Stimulated activated memory B cell treated with anti-CD40 and anti-IgM and Interleukin-4, amounts not matched to agents 10 μg/mL and 1 μg/mL and 100 μg/mL, for 72 hours (primary cell): Measurements from ENCODE around the gene MEPCE.

Source experiments
- ATAC-seq: fragments of 150-1000 bp; cut with Tn5 transposase; 2 replicates; pipeline ENCODE4 v1.10.0; 2021
- H3K27ac Mint-ChIP-seq: one replicate; pipeline ENCODE4 v1.8.0; 2022; ENCODE audit warnings: mild to moderate bottlenecking, mixed read lengths
- H3K27me3 Mint-ChIP-seq: one replicate; pipeline ENCODE4 v1.8.0; 2022; ENCODE audit warnings: mixed read lengths
- H3K36me3 Mint-ChIP-seq: one replicate; pipeline ENCODE4 v1.8.0; 2022; ENCODE audit warnings: mixed read lengths
- H3K4me1 Mint-ChIP-seq: one replicate; pipeline ENCODE4 v1.8.0; 2022; ENCODE audit warnings: mixed read lengths
- H3K4me3 Mint-ChIP-seq: one replicate; pipeline ENCODE4 v1.8.0; 2022; ENCODE audit warnings: mild to moderate bottlenecking, moderate library complexity, mixed read lengths
- H3K9me3 Mint-ChIP-seq: one replicate; pipeline ENCODE4 v1.8.0; 2022; ENCODE audit warnings: mixed read lengths

The MEPCE gene

GRCh38 chr7:100398239-100398638 is 31.4 kb upstream of the MEPCE start:
- peak overlapping the region; percentile 90 for H3K27ac Mint-ChIP-seq
- no peaks in the 10 kb centered on the region for H3K27me3 Mint-ChIP-seq
- no peaks in the 10 kb centered on the region for H3K9me3 Mint-ChIP-seq
- H3K4me1 Mint-ChIP-seq, result peaks cover 38% of the 10 kb centered on the region
- ATAC-seq, result no peak
- H3K4me3 Mint-ChIP-seq, result no peak overlapping the region
- no peaks in the 10 kb centered on the region for H3K36me3 Mint-ChIP-seq

DNA sequence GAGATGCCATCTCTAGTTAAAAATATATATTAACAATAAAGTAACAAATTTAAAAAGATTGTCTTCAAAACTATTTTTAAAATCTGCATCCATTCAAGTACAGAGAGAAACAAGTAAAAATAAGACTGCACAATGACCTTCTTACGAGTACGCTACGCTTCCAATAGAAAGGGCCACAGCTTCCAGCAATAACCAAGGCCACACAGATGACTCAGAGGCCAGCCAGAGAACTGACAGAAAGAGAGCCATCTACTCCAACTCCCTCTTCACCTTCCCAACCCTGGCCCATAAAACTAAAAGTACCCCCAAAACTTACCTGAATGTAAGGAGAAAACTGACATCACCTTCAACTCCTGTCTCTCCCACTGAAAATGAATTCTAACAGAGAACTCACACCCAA is 29.6 kb upstream of the MEPCE start:
- no peaks in the 10 kb centered on the region for H3K27me3 Mint-ChIP-seq
- no peaks in the 10 kb centered on the region for H3K9me3 Mint-ChIP-seq
- H3K4me1 Mint-ChIP-seq, result peaks cover 28% of the 10 kb centered on the region
- H3K36me3 Mint-ChIP-seq, result no peaks in the 10 kb centered on the region
- H3K4me3 Mint-ChIP-seq, result no peak overlapping the region
- no peak overlapping the region for H3K27ac Mint-ChIP-seq
- ATAC-seq, result no peak

- peaks cover 28% of the 10 kb centered on the region for H3K4me1 Mint-ChIP-seq
- no peak overlapping the region for H3K4me3 Mint-ChIP-seq
- no peaks in the 10 kb centered on the region for H3K9me3 Mint-ChIP-seq
- ATAC-seq, result no peak
- no peak overlapping the region for H3K27ac Mint-ChIP-seq
- no peaks in the 10 kb centered on the region for H3K27me3 Mint-ChIP-seq
- H3K36me3 Mint-ChIP-seq, result no peaks in the 10 kb centered on the region
These were observed 29.0 kb upstream of the MEPCE start for GRCh38 chr7:100400656-100401055.

- H3K27me3 Mint-ChIP-seq, result no peaks in the 10 kb centered on the region
- H3K4me1 Mint-ChIP-seq, result peaks cover 21% of the 10 kb centered on the region
- H3K27ac Mint-ChIP-seq, result peak overlapping the region; percentile 13
- H3K36me3 Mint-ChIP-seq, result no peaks in the 10 kb centered on the region
- H3K4me3 Mint-ChIP-seq, result no peak overlapping the region
- no peaks in the 10 kb centered on the region for H3K9me3 Mint-ChIP-seq
- no peak for ATAC-seq
These were observed 27.8 kb upstream of the MEPCE start for GRCh38 chr7:100401811-100402210.

DNA sequence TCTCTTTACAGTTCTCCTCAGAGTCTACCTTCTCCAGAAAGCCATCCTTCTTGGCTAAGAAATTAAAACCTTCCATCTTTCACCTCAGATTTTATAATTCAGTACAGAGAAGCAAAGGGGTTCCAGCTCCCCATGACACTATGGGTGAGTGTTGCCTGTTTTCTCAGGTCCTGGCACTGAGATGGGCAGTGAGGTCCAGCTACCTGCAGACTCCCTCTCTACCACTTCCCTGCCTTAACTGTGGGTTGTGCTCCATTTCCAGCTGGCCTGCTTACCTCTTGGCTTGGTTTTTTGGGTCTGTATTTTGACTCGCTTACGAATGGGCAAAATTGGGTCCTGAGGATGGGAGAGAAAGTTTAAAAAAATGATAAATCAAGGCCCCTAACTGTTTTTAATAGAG is 27.4 kb upstream of the MEPCE start:
- peak overlapping the region; percentile 13 for H3K27ac Mint-ChIP-seq
- no peaks in the 10 kb centered on the region for H3K36me3 Mint-ChIP-seq
- peaks cover 16% of the 10 kb centered on the region for H3K4me1 Mint-ChIP-seq
- H3K4me3 Mint-ChIP-seq, result no peak overlapping the region
- no peaks in the 10 kb centered on the region for H3K9me3 Mint-ChIP-seq
- ATAC-seq, result no peak
- H3K27me3 Mint-ChIP-seq, result no peaks in the 10 kb centered on the region

- ATAC-seq, result no peak
- H3K4me1 Mint-ChIP-seq, result no peaks in the 10 kb centered on the region
- H3K9me3 Mint-ChIP-seq, result no peaks in the 10 kb centered on the region
- no peaks in the 10 kb centered on the region for H3K27me3 Mint-ChIP-seq
- H3K36me3 Mint-ChIP-seq, result no peaks in the 10 kb centered on the region
- no peak overlapping the region for H3K4me3 Mint-ChIP-seq
- H3K27ac Mint-ChIP-seq, result no peak overlapping the region
These were observed 22.9 kb upstream of the MEPCE start for GRCh38 chr7:100406767-100407166.

- ATAC-seq, result peak; percentile 83
- Mint-ChIP-seq H3K4me3 (no peak overlapping the region), H3K27ac (no peak overlapping the region), H3K36me3 (no peaks in the 10 kb centered on the region), H3K4me1 (peaks cover 5% of the 10 kb centered on the region), H3K9me3 (no peaks in the 10 kb centered on the region), H3K27me3 (no peaks in the 10 kb centered on the region)
These were observed 22.1 kb upstream of the MEPCE start for GRCh38 chr7:100407285-100408180.

- no peak for ATAC-seq
- H3K4me1 Mint-ChIP-seq, result peaks cover 20% of the 10 kb centered on the region
- no peaks in the 10 kb centered on the region for H3K9me3 Mint-ChIP-seq
- H3K27me3 Mint-ChIP-seq, result no peaks in the 10 kb centered on the region
- H3K27ac Mint-ChIP-seq, result no peak overlapping the region
- no peak overlapping the region for H3K4me3 Mint-ChIP-seq
- H3K36me3 Mint-ChIP-seq, result peaks cover 10% of the 10 kb centered on the region
These were observed 18.5 kb upstream of the MEPCE start for GRCh38 chr7:100411101-100411500.

DNA sequence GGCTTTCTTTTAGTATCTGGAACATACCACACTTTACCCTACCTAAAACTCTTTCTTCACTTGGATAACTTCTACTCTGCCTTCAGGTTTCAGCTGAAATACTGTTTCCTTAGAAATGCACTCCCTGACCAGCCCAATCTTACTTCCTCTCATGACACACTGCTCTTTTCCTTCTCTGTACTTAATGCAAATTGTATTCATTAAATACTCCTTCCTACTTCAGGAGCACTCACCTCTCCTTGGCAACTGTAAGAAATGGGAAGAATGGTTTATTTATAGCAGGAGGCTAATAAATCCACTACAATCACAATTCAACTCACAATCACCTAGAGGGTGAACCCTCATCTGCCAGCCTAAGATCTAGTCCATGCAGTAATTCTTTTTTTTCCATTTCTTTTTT is 16.3 kb upstream of the MEPCE start:
- peak overlapping the region; percentile 79 for H3K27ac Mint-ChIP-seq
- H3K36me3 Mint-ChIP-seq, result peaks cover 10% of the 10 kb centered on the region
- H3K27me3 Mint-ChIP-seq, result no peaks in the 10 kb centered on the region
- peak overlapping the region; percentile 46 for H3K4me3 Mint-ChIP-seq
- ATAC-seq, result peak; percentile 72
- H3K4me1 Mint-ChIP-seq, result peaks cover 20% of the 10 kb centered on the region
- H3K9me3 Mint-ChIP-seq, result no peaks in the 10 kb centered on the region

GRCh38 chr7:100413889-100414288 is 15.7 kb upstream of the MEPCE start:
- no peak for ATAC-seq

GRCh38 chr7:100415448-100415847 is 14.2 kb upstream of the MEPCE start:
- Mint-ChIP-seq H3K4me3 (no peak overlapping the region), H3K27ac (peak overlapping the region; percentile 12), H3K9me3 (no peaks in the 10 kb centered on the region), H3K36me3 (peaks cover 10% of the 10 kb centered on the region), H3K4me1 (peaks cover 27% of the 10 kb centered on the region), H3K27me3 (no peaks in the 10 kb centered on the region)
- ATAC-seq, result no peak

More at GRCh38 chr7:100413889-100414288, 15.7 kb upstream of the MEPCE start:
- H3K36me3 Mint-ChIP-seq, result peaks cover 10% of the 10 kb centered on the region
- H3K4me1 Mint-ChIP-seq, result peaks cover 20% of the 10 kb centered on the region
- H3K9me3 Mint-ChIP-seq, result no peaks in the 10 kb centered on the region
- H3K27ac Mint-ChIP-seq, result peak overlapping the region; percentile 79
- H3K4me3 Mint-ChIP-seq, result no peak overlapping the region
- H3K27me3 Mint-ChIP-seq, result no peaks in the 10 kb centered on the region

GRCh38 chr7:100418930-100419659 is 10.5 kb upstream of the MEPCE start:
- H3K4me3 Mint-ChIP-seq, result no peak overlapping the region
- H3K27me3 Mint-ChIP-seq, result no peaks in the 10 kb centered on the region
- no peaks in the 10 kb centered on the region for H3K9me3 Mint-ChIP-seq
- ATAC-seq, result peak; percentile 53
- peak overlapping the region; percentile 57 for H3K27ac Mint-ChIP-seq
- peaks cover 10% of the 10 kb centered on the region for H3K36me3 Mint-ChIP-seq
- peaks cover 22% of the 10 kb centered on the region for H3K4me1 Mint-ChIP-seq

GRCh38 chr7:100419660-100420226 is 9.9 kb upstream of the MEPCE start:
- Mint-ChIP-seq H3K27me3 (no peaks in the 10 kb centered on the region), H3K27ac (peak overlapping the region; percentile 57), H3K36me3 (peaks cover 10% of the 10 kb centered on the region), H3K4me1 (peaks cover 22% of the 10 kb centered on the region), H3K9me3 (no peaks in the 10 kb centered on the region), H3K4me3 (no peak overlapping the region)
- ATAC-seq, result no peak

DNA sequence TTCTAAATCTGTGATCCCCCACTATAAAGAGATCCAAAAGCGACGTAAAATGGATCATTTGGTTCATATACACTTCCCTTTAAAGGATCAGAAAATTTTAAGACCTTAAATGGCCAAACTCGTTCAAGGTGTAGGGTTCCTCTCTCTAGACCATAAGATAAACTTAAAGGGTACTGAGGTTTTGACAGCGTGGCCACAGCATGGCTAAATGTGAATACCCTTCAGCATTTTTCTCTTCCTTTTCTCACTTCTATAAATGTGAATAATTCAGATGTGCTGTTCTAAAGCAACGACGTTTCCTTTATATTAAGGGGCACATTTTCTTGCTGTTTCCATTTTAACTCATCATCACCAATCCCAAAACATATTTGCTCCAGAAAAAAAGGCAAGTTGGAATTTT is 6.3 kb upstream of the MEPCE start:
- peak overlapping the region; percentile 78 for H3K27ac Mint-ChIP-seq
- H3K4me1 Mint-ChIP-seq, result peaks cover 16% of the 10 kb centered on the region
- no peaks in the 10 kb centered on the region for H3K27me3 Mint-ChIP-seq
- ATAC-seq, result peak; percentile 61
- no peaks in the 10 kb centered on the region for H3K36me3 Mint-ChIP-seq
- peak overlapping the region; percentile 41 for H3K4me3 Mint-ChIP-seq
- no peaks in the 10 kb centered on the region for H3K9me3 Mint-ChIP-seq

DNA sequence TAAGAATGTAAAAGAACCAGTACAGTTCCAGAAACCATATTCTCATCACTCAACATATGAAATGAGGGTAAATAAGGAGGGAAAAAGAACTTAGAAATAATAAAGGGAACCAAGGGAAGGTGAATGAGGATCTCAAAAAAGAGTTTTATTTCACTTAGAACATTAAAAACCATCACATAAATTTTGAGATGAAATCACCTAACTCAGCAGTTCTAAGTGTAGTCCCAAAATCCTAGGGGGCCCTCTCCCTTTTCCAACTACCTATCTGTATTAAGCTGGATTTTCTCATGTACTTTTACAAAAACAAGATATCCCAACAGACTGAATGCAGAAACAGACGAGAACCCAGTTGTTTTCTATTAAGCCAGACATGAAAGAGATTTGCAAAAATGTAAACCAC is 4.3 kb upstream of the MEPCE start:
- Mint-ChIP-seq H3K9me3 (no peaks in the 10 kb centered on the region), H3K27ac (no peak overlapping the region), H3K4me1 (peaks cover 9% of the 10 kb centered on the region), H3K27me3 (no peaks in the 10 kb centered on the region), H3K36me3 (peaks cover 7% of the 10 kb centered on the region), H3K4me3 (no peak overlapping the region)
- ATAC-seq, result no peak
